ENCODE data around the gene MYD88. TPM values are rescaled to one million over a fixed set of nuclear protein-coding genes. Genes with fewer than 3 reads are reported as not detected.

The MYD88 gene
- total RNA-seq, 2 donors from 2014 or later, result 11.9 to 33.3 TPM

- H3K27ac ChIP-seq, result no peak overlapping the region
- peak in 1 of 4 donors; percentile 11 for DNase-seq
- WGBS, 2 donors, result 78 to 97% methylated on average over 5 of the region's 5 CpGs
Measured at GRCh38 chr3:38129058-38129457, 9.4 kb upstream of the MYD88 start.

GRCh38 chr3:38130631-38131065 lies 7.8 kb upstream of the MYD88 start:
- peaks cover 18 to 37% of the 10 kb centered on the region in 2 donors for H3K36me3 ChIP-seq (replicated peaks in 1 of 2; ENCODE audit: insufficient read depth in 1 of 2, low read depth in 2 of 2)
- H3K27ac ChIP-seq, result no peak overlapping the region
- TF ChIP-seq POLR2A (IDR thresholded peaks at IDR 0.05) (no peak), CTCF (IDR thresholded peaks at IDR 0.05) (no peak)
- ATAC-seq (no peak), DNase-seq (no peak)
- intact Hi-C loops (cut with DNase I), result no loop called here
- H3K4me1 ChIP-seq, result peaks cover 59% of the 10 kb centered on the region
- WGBS, 2 donors, result 68 to 69% methylated on average over 3 of the region's 3 CpGs
- H3K9me3 ChIP-seq, result no peaks in the 10 kb centered on the region
- no peak overlapping the region for H3K4me3 ChIP-seq
- H3K27me3 ChIP-seq, result no peaks in the 10 kb centered on the region

More at GRCh38 chr3:38129058-38129457, 9.4 kb upstream of the MYD88 start:
- H3K4me3 ChIP-seq, result no peak overlapping the region
- intact Hi-C loops (cut with DNase I), result no loop called here
- peaks cover 19 to 45% of the 10 kb centered on the region in 2 donors for H3K36me3 ChIP-seq (replicated peaks in 1 of 2; ENCODE audit: insufficient read depth in 1 of 2, low read depth in 2 of 2)
- H3K9me3 ChIP-seq, result no peaks in the 10 kb centered on the region
- H3K27me3 ChIP-seq, result no peaks in the 10 kb centered on the region
- ATAC-seq, result no peak
- peaks cover 43% of the 10 kb centered on the region for H3K4me1 ChIP-seq
- TF ChIP-seq POLR2A (IDR thresholded peaks at IDR 0.05) (no peak), CTCF (IDR thresholded peaks at IDR 0.05) (no peak)

- intact Hi-C loops (cut with DNase I), result no loop called here
- DNase-seq, result peak in 2 of 4 donors; percentile 14 to 43
- 79% methylated on average over 4 to 6 of the region's 6 CpGs for WGBS, 2 donors
- ATAC-seq, result no peak
- TF ChIP-seq CTCF (IDR thresholded peaks at IDR 0.05) (peak in 2 of 7 experiments; percentile 8 to 20), POLR2A (IDR thresholded peaks at IDR 0.05) (no peak)
- no peaks in the 10 kb centered on the region for H3K9me3 ChIP-seq
- H3K27ac ChIP-seq, result peak overlapping the region in 3 of 4 donors; percentile 85 to 92 (median 87)
- H3K27me3 ChIP-seq, result no peaks in the 10 kb centered on the region
- no peak overlapping the region for H3K4me3 ChIP-seq
- H3K36me3 ChIP-seq (replicated peaks in 1 of 2; ENCODE audit: insufficient read depth in 1 of 2, low read depth in 2 of 2), result peaks cover 14 to 26% of the 10 kb centered on the region in 2 donors
- peaks cover 63% of the 10 kb centered on the region for H3K4me1 ChIP-seq
Measured at GRCh38 chr3:38131621-38132369, 6.7 kb upstream of the MYD88 start.

- TF ChIP-seq POLR2A (IDR thresholded peaks at IDR 0.05) (no peak), CTCF (IDR thresholded peaks at IDR 0.05) (no peak)
- H3K9me3 ChIP-seq, result no peaks in the 10 kb centered on the region
- H3K36me3 ChIP-seq (replicated peaks in 1 of 2; ENCODE audit: insufficient read depth in 1 of 2, low read depth in 2 of 2), result peaks cover 13 to 14% of the 10 kb centered on the region in 2 donors
- intact Hi-C loops (cut with DNase I), result no loop called here
- WGBS, 2 donors, result 40 to 51% methylated on average over 3 of the region's 3 CpGs
- peaks cover 70% of the 10 kb centered on the region for H3K4me1 ChIP-seq
- no peak for ATAC-seq
- H3K27me3 ChIP-seq, result no peaks in the 10 kb centered on the region
- no peak for DNase-seq
- H3K27ac ChIP-seq, result peak overlapping the region; percentile 64 to 92 (median 86)
- H3K4me3 ChIP-seq, result no peak overlapping the region
Measured at GRCh38 chr3:38133209-38133556, 5.3 kb upstream of the MYD88 start.
